CD8-positive, alpha-beta memory T cell (primary cell): ENCODE results near the gene NIP7. TPM values are rescaled to one million over a fixed set of nuclear protein-coding genes. Genes with fewer than 3 reads are reported as not detected.

Experiments
- CTCF ChIA-PET: fragments of 350-600 bp; sonication (Branson Sonifier 250); formaldehyde crosslinking; loops from one replicate; lab custom pipeline; 2021; ENCODE audit warnings: antibody characterized with exemption; lab: Charles Lee
- POLR2A ChIA-PET: fragments of 350-600 bp; sonication (Branson Sonifier 250); formaldehyde crosslinking; loops from one replicate; lab custom pipeline; 2021; ENCODE audit warnings: antibody characterized with exemption; lab: Charles Lee
- DNase-seq, 5 donors: peaks; one replicate each; pipeline versions ENCODE4 v3.0.0 to v3.0.0-alpha.2; 2020 to 2022; ENCODE audit warnings: mixed read lengths in 1 of 5
- H3K27ac ChIP-seq: one replicate; pipeline ENCODE4 v1.7.0; 2013; ENCODE audit warnings: low read depth, mild to moderate bottlenecking, low read length, moderate library complexity
- H3K27me3 ChIP-seq: 2 replicates; pipeline ENCODE4 v1.7.0; 2013; ENCODE audit warnings: low read length, mild to moderate bottlenecking; ENCODE audit not compliant: insufficient read depth, poor library complexity, severe bottlenecking
- H3K36me3 ChIP-seq: 2 replicates; pipeline ENCODE4 v1.7.0; 2013; ENCODE audit warnings: mild to moderate bottlenecking, low read length, moderate library complexity; ENCODE audit not compliant: insufficient read depth
- H3K4me1 ChIP-seq: 2 replicates; pipeline ENCODE4 v1.7.0; 2013; ENCODE audit warnings: mild to moderate bottlenecking, low read length, moderate library complexity; ENCODE audit not compliant: insufficient read depth
- H3K4me3 ChIP-seq: 2 replicates; pipeline ENCODE4 v1.7.0; 2013; ENCODE audit warnings: mild to moderate bottlenecking, low read length
- H3K9me3 ChIP-seq: 2 replicates; pipeline ENCODE4 v1.7.0; 2013; ENCODE audit warnings: mild to moderate bottlenecking, low read length
- H3K27ac Mint-ChIP-seq, 8 donors: one replicate each; pipeline ENCODE4 v1.8.0; 2020 to 2021; ENCODE audit warnings: mixed read lengths in 8 of 8, mild to moderate bottlenecking in 6 of 8, inconsistent platforms in 3 of 8, moderate library complexity in 3 of 8
- H3K27me3 Mint-ChIP-seq, 2 donors: one replicate each; pipeline ENCODE4 v1.8.0; 2020 to 2021; ENCODE audit warnings: mixed read lengths in 2 of 2, mild to moderate bottlenecking in 1 of 2, moderate library complexity in 1 of 2
- H3K36me3 Mint-ChIP-seq, 3 donors: one replicate each; pipeline ENCODE4 v1.8.0; 2020 to 2021; ENCODE audit warnings: mixed read lengths in 3 of 3, inconsistent platforms in 1 of 3, mild to moderate bottlenecking in 1 of 3
- H3K4me1 Mint-ChIP-seq, 3 donors: one replicate each; pipeline ENCODE4 v1.8.0; 2020 to 2021; ENCODE audit warnings: mixed read lengths in 3 of 3, inconsistent platforms in 1 of 3, mild to moderate bottlenecking in 1 of 3
- H3K4me3 Mint-ChIP-seq, 7 donors: one replicate each; pipeline ENCODE4 v1.8.0; 2020 to 2021; ENCODE audit warnings: mixed read lengths in 7 of 7, mild to moderate bottlenecking in 6 of 7, moderate library complexity in 4 of 7, inconsistent platforms in 2 of 7
- H3K9me3 Mint-ChIP-seq, 5 donors: one replicate each; pipeline ENCODE4 v1.8.0; 2020 to 2022; ENCODE audit warnings: mixed read lengths in 5 of 5, mild to moderate bottlenecking in 3 of 5, moderate library complexity in 2 of 5, inconsistent platforms in 1 of 5
- polyA plus RNA-seq: library from polyadenylated mRNA; unstranded; fragments of 300-500 nt; fragmentation: Illumina TruSeq; gene quantifications from one replicate; pipeline ENCODE4 v1.2.3, GENCODE V29; 2021
- total RNA-seq, 2 experiments: library from RNA; stranded (reverse); gene quantifications; one replicate each; pipeline ENCODE4 v1.2.3, GENCODE V29; 2021

The NIP7 gene
- total and polyA plus RNA-seq, 3 experiments from 2014 or later: 23.7 to 80.1 (median 73.8) TPM

- Histone ChIP-seq H3K27ac (no peak overlapping the region), H3K27me3 (no peaks in the 10 kb centered on the region), H3K36me3 (peaks cover 46% of the 10 kb centered on the region), H3K9me3 (no peaks in the 10 kb centered on the region), H3K4me1 (no peaks in the 10 kb centered on the region), H3K4me3 (no peak overlapping the region)
- Mint-ChIP-seq H3K27ac (peak overlapping the region in 4 of 8 donors; percentile 1 to 80 (median 12)), H3K4me3 (no peak overlapping the region), H3K27me3 (no peaks in the 10 kb centered on the region), H3K4me1 (peaks cover 8 to 20% (median 17%) of the 10 kb centered on the region in 3 donors), H3K9me3 (no peaks in the 10 kb centered on the region), H3K36me3 (peaks cover 10 to 87% (median 21%) of the 10 kb centered on the region in 3 donors)
- ChIA-PET POLR2A (no interaction called here), CTCF (no interaction called here)
- DNase-seq: no peak
Measured at GRCh38 chr16:69367980-69368379, 28.4 kb downstream of the NIP7 start.

- no peak for DNase-seq
- H3K4me3 Mint-ChIP-seq: no peak overlapping the region
- Histone ChIP-seq H3K4me1 (no peaks in the 10 kb centered on the region), H3K27ac (no peak overlapping the region), H3K36me3 (peaks cover 46% of the 10 kb centered on the region), H3K9me3 (no peaks in the 10 kb centered on the region), H3K27me3 (no peaks in the 10 kb centered on the region), H3K4me3 (no peak overlapping the region)
- CTCF ChIA-PET: no interaction called here
- no peaks in the 10 kb centered on the region for H3K9me3 Mint-ChIP-seq
- POLR2A ChIA-PET: no interaction called here
- peak overlapping the region in 1 of 8 donors; percentile 70 for H3K27ac Mint-ChIP-seq
- H3K36me3 Mint-ChIP-seq: peaks cover 10 to 88% (median 23%) of the 10 kb centered on the region in 3 donors
- peaks cover 13 to 29% (median 26%) of the 10 kb centered on the region in 3 donors for H3K4me1 Mint-ChIP-seq
- H3K27me3 Mint-ChIP-seq: no peaks in the 10 kb centered on the region
Measured at GRCh38 chr16:69368866-69369265, 29.3 kb downstream of the NIP7 start.

GRCh38 chr16:69371564-69371963 lies 32.0 kb downstream of the NIP7 start:
- H3K4me3 ChIP-seq: no peak overlapping the region
- H3K36me3 ChIP-seq: peaks cover 31% of the 10 kb centered on the region
- no peak for DNase-seq
- Mint-ChIP-seq H3K27ac (peak overlapping the region in 3 of 8 donors; percentile 8 to 44 (median 40)), H3K36me3 (peaks cover 10 to 74% (median 17%) of the 10 kb centered on the region in 3 donors), H3K9me3 (no peaks in the 10 kb centered on the region), H3K27me3 (no peaks in the 10 kb centered on the region), H3K4me3 (peak overlapping the region in 1 of 7 donors; percentile 33), H3K4me1 (peaks cover 14 to 31% (median 27%) of the 10 kb centered on the region in 3 donors)
- H3K27me3 ChIP-seq: no peaks in the 10 kb centered on the region
- no peaks in the 10 kb centered on the region for H3K4me1 ChIP-seq
- CTCF ChIA-PET: interaction anchor here (0.6 kb wide), 1 partner anchor 247 kb away, joined by 4 read pairs; no protein-coding TSS in a partner anchor
- no peak overlapping the region for H3K27ac ChIP-seq
- POLR2A ChIA-PET: no interaction called here
- H3K9me3 ChIP-seq: no peaks in the 10 kb centered on the region

GRCh38 chr16:69373019-69373418 lies 33.4 kb downstream of the NIP7 start:
- no peak overlapping the region for H3K27ac ChIP-seq
- peaks cover 20% of the 10 kb centered on the region for H3K36me3 ChIP-seq
- H3K4me1 Mint-ChIP-seq: peaks cover 17 to 31% (median 23%) of the 10 kb centered on the region in 3 donors
- peak overlapping the region in 2 of 8 donors; percentile 57 to 72 for H3K27ac Mint-ChIP-seq
- H3K36me3 Mint-ChIP-seq: peaks cover 7 to 67% (median 22%) of the 10 kb centered on the region in 3 donors
- no peaks in the 10 kb centered on the region for H3K27me3 ChIP-seq
- DNase-seq: no peak
- no peaks in the 10 kb centered on the region for H3K9me3 Mint-ChIP-seq
- ChIA-PET POLR2A (no interaction called here), CTCF (no interaction called here)
- no peak overlapping the region for H3K4me3 ChIP-seq
- no peak overlapping the region for H3K4me3 Mint-ChIP-seq
- H3K4me1 ChIP-seq: no peaks in the 10 kb centered on the region
- H3K27me3 Mint-ChIP-seq: no peaks in the 10 kb centered on the region
- no peaks in the 10 kb centered on the region for H3K9me3 ChIP-seq

- no peaks in the 10 kb centered on the region for H3K27me3 ChIP-seq
- no peak overlapping the region for H3K27ac ChIP-seq
- Mint-ChIP-seq H3K27me3 (no peaks in the 10 kb centered on the region), H3K27ac (peak overlapping the region in 2 of 8 donors; percentile 38 to 81), H3K4me1 (peaks cover 13 to 25% (median 20%) of the 10 kb centered on the region in 3 donors), H3K4me3 (no peak overlapping the region), H3K9me3 (no peaks in the 10 kb centered on the region), H3K36me3 (peaks cover 0 to 70% (median 14%) of the 10 kb centered on the region in 3 donors)
- no peak for DNase-seq
- ChIA-PET POLR2A (interaction anchor here (0.6 kb wide), 1 partner anchor 1813 kb away, joined by 3 read pairs; no protein-coding TSS in a partner anchor), CTCF (no interaction called here)
- H3K4me3 ChIP-seq: no peak overlapping the region
- H3K4me1 ChIP-seq: no peaks in the 10 kb centered on the region
- no peaks in the 10 kb centered on the region for H3K9me3 ChIP-seq
- H3K36me3 ChIP-seq: peaks cover 14% of the 10 kb centered on the region
Measured at GRCh38 chr16:69376393-69377059, 37.0 kb downstream of the NIP7 start.

- no peak overlapping the region for H3K4me3 ChIP-seq
- no peaks in the 10 kb centered on the region for H3K27me3 ChIP-seq
- peaks cover 20% of the 10 kb centered on the region for H3K36me3 ChIP-seq
- no peaks in the 10 kb centered on the region for H3K9me3 ChIP-seq
- ChIA-PET CTCF (no interaction called here), POLR2A (interaction anchor here (0.6 kb wide), 1 partner anchor 22 kb away, joined by 6 read pairs; no protein-coding TSS in a partner anchor)
- peaks cover 16 to 33% (median 25%) of the 10 kb centered on the region in 3 donors for H3K4me1 Mint-ChIP-seq
- no peaks in the 10 kb centered on the region for H3K9me3 Mint-ChIP-seq
- no peak for DNase-seq
- no peaks in the 10 kb centered on the region for H3K27me3 Mint-ChIP-seq
- H3K4me3 Mint-ChIP-seq: peak overlapping the region in 1 of 7 donors; percentile 20
- H3K4me1 ChIP-seq: no peaks in the 10 kb centered on the region
- H3K27ac Mint-ChIP-seq: peak overlapping the region in 4 of 8 donors; percentile 9 to 77 (median 18)
- H3K36me3 Mint-ChIP-seq: peaks cover 0 to 70% (median 15%) of the 10 kb centered on the region in 3 donors
- H3K27ac ChIP-seq: no peak overlapping the region
Measured at GRCh38 chr16:69378036-69378435, 38.5 kb downstream of the NIP7 start.

- Mint-ChIP-seq H3K4me1 (peaks cover 18 to 32% (median 23%) of the 10 kb centered on the region in 3 donors), H3K9me3 (no peaks in the 10 kb centered on the region), H3K4me3 (no peak overlapping the region), H3K36me3 (peaks cover 0 to 70% (median 15%) of the 10 kb centered on the region in 3 donors), H3K27me3 (no peaks in the 10 kb centered on the region), H3K27ac (peak overlapping the region in 3 of 8 donors; percentile 32 to 82 (median 67))
- Histone ChIP-seq H3K9me3 (no peaks in the 10 kb centered on the region), H3K4me1 (peaks cover 2% of the 10 kb centered on the region), H3K36me3 (peaks cover 26% of the 10 kb centered on the region), H3K27ac (no peak overlapping the region), H3K4me3 (no peak overlapping the region), H3K27me3 (no peaks in the 10 kb centered on the region)
- ChIA-PET POLR2A (interaction anchor here (0.6 to 0.7 kb wide), 2 partner anchors 23 to 375 kb away, joined by 3 to 6 read pairs; no protein-coding TSS in a partner anchor), CTCF (interaction anchor here (2.3 kb wide), 1 partner anchor 17 kb away, joined by 8 read pairs; no protein-coding TSS in a partner anchor)
- no peak for DNase-seq
Measured at GRCh38 chr16:69378760-69379159, 39.2 kb downstream of the NIP7 start.

GRCh38 chr16:69381231-69381630 lies 41.7 kb downstream of the NIP7 start:
- Histone ChIP-seq H3K27ac (no peak overlapping the region), H3K9me3 (no peaks in the 10 kb centered on the region), H3K36me3 (peaks cover 26% of the 10 kb centered on the region), H3K27me3 (no peaks in the 10 kb centered on the region), H3K4me1 (peaks cover 18% of the 10 kb centered on the region), H3K4me3 (no peak overlapping the region)
- peak overlapping the region in 1 of 8 donors; percentile 17 for H3K27ac Mint-ChIP-seq
- H3K36me3 Mint-ChIP-seq: peaks cover 0 to 73% (median 15%) of the 10 kb centered on the region in 3 donors
- DNase-seq: no peak
- ChIA-PET POLR2A (no interaction called here), CTCF (interaction anchor here (1.6 kb wide), 1 partner anchor 15 kb away, joined by 5 read pairs; no protein-coding TSS in a partner anchor)
- H3K9me3 Mint-ChIP-seq: no peaks in the 10 kb centered on the region
- no peak overlapping the region for H3K4me3 Mint-ChIP-seq
- peaks cover 33 to 45% (median 37%) of the 10 kb centered on the region in 3 donors for H3K4me1 Mint-ChIP-seq
- H3K27me3 Mint-ChIP-seq: no peaks in the 10 kb centered on the region
